Stimulated activated CD4-positive, alpha-beta T cell treated with anti-CD3 and anti-CD28 coated beads, Interleukin-2, amount 100 ng/mL, for 48 hours (primary cell): ENCODE data around the gene AMPD2.
A peak's percentile ranks its signal among the peaks of the same experiment; 100 is the strongest.

Experiments used
- DNase-seq, 2 donors: peaks; one replicate each; pipeline ENCODE4 v3.0.0-alpha.2; 2020

AMPD2 gene

DNA sequence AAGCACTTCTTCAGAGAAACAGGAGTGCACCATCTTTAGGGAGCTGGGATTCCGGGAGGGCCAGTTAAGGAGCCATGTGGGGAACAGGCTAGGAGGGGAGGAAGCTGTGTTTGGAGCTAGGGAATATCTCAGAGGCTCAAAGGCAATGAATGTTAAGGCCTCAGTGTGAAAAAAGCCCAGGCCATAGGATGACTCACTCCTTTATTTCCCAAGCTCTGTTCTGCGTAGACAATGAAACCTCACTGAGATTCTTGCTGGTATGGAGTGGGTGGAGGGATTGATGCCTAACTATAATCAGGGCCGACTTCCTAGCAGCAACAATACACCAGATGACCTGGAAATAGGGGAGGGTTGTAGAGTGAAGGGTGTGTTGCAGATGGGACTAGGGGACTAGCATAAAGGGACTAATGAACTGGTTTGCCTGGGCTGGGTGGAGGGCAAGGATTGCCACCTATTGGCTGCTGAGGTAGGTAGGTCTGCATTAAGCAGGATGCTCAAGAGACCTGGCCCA, 2.3 kb upstream of the AMPD2 start:
- DNase-seq, result no peak

DNA sequence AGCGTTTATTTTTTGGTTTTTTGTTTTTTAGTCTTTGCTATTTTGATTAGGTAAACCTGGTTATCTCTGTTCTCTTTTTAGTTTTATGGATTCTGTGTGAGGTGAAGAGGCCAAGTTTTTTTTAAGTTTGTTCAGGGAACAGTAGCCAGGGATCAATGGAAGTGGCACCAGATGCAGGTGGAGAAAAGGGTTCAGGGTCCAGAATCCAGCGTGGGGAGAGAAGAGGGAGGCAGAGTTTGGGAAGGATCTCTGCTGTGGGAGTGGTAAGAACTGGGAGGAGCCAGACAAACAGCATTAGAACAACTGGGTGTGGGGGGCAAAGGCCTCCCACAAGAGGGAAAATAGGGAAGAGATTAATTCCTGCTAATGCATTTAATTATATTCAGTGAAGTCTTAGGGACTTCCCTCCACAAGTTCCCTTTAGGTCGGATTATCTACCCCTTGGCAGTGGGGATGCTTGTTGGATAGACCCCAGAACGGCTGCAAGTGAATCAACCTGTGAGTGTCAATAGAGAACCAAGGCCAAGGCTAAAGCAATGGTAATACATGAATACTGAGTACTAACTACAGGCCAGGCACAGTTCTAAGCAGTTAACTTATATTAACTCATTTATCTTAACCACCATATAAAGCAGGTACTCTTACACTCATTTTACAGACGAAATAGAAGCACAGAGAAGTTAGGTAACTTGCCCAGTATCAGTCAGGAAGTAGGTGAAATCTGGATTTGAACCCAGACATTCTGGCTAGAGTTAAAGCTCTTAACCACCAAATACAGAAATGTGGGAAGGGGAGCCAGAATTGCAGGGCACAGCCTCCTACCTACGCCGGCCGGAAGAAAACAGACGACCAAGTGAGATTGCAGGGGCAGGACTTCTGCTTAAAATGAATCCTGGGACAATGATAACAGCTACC, 719 bp upstream of the AMPD2 start:
- no peak for DNase-seq

DNA sequence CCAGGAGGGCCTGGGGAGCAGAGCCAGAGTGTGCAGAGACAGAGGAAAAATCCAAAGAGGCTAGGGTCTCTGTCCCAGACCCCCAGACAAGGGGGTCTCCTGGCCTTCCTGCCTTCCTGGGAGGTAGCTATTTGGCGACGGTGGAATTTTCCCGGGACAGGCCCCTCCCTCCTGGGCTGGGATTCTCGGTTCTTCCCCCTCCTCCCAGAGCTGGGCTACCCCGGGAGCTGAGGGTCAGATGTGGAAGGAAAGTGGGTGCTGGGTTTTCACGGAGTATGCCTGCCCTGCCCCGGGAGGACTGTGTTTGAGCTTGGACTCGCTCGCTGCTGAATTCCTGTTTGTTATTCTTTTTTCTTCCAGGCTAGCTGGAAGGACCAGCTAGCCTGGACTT, 759 bp downstream of the AMPD2 start:
- DNase-seq, result no peak

DNA sequence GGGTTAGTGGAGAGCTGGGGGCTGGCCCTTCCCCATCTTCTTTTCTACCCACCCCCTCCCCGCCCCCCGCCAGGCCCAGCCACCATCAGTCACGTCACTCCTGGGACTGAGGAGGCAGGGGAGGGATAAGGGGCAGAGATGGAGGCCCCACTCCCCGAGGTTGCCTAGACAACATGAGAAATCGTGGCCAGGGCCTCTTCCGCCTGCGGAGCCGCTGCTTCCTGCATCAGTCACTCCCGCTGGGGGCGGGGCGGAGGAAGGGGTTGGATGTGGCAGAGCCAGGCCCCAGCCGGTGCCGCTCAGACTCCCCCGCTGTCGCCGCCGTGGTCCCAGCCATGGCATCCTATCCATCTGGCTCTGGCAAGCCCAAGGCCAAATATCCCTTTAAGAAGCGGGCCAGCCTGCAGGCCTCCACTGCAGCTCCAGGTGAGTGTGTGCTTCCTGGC, 1.2 kb downstream of the AMPD2 start:
- peak; percentile 94 to 97 for DNase-seq

DNA sequence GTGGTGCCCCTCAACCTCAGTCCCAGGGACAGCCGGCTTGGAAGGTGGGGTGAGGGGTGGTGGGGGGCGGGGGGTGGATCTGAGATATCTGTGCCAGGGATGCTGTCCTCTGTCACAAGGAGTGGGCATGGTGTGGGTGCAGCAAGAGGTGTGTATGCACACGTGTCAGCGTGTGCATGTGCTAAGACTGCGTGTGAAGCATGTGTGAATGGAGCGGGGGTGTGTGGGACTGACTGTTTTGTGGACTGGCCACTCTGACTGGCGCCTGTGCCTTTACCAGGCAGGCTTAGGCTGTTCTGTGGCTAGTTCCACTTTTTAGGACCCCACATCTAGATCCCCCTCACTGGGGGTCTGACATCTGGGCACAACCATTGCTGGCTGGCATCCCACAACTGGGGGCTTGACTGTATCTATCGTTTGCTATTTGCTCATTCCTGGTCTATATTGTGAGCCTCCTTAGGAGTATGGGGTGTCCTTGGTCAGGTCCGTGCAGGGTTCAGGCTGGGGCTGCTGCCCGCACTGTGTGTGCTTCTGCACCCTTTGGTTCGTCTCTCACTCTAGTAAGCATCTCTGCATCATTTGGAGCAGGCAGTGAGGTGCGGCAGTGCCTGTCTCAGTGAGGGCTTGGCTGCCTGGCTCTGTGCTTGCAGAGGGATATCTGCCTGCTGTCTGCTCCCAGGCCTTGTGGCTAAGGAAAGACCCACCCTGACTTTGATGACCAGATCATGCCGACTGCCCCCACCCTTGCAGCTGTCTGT, 1.9 kb downstream of the AMPD2 start:
- no peak for DNase-seq

DNA sequence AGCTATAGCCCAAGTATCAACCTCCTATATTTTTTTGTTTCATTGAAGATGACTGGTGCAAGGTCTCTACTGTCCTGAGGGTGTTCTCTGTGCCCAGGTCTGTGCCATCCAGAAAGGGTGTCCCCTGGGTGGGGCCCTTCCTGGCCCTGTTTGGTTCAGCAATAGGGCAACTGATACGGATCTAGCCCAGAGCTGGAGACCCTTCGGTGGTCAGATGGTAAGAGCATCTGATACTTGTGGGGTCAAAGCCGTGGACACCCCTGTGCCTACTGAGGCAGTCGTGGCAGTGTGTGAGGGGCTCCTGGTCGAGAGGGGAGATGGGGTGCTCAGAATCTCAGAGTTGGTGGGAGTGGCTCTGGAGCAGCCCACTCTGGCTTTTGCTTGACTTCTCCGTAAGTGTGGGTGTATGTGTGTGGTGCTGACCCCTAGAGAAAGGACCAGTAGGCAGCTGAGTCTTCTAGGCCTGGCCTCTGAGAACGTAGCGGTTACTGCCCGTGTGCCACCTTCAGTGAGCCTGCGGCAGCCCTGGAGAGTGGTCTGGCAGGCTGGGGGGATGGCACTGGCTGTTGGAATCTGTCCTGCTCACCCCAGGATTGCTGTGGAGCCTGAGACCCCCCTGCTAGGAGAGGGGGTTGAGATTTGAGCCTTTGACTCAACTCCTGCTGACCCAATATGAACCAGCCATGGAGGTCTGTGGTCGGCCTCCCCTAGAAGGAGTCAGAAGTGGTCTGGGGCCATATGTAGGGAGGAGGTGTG, 2.7 kb downstream of the AMPD2 start:
- DNase-seq, result no peak

DNA sequence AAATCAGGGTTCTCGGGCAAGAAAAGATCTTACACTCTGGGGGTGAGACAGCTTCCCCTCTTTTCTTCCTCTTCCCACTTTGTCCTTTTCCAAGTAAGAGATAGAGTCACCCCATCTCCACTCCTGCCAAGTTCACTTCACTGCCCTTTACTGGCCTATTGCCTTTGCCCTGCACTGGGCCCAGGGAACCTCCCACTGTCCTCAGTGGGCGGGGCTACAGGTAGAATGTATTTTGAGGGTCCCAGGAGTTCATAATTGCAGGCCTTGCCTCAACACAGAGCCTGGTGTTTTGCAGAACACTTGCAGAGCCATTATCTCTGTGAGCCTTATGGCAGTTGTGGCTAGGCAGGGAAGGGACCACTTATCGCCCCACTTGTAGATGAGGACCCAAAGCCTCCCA, 3.3 kb downstream of the AMPD2 start:
- DNase-seq, result no peak

DNA sequence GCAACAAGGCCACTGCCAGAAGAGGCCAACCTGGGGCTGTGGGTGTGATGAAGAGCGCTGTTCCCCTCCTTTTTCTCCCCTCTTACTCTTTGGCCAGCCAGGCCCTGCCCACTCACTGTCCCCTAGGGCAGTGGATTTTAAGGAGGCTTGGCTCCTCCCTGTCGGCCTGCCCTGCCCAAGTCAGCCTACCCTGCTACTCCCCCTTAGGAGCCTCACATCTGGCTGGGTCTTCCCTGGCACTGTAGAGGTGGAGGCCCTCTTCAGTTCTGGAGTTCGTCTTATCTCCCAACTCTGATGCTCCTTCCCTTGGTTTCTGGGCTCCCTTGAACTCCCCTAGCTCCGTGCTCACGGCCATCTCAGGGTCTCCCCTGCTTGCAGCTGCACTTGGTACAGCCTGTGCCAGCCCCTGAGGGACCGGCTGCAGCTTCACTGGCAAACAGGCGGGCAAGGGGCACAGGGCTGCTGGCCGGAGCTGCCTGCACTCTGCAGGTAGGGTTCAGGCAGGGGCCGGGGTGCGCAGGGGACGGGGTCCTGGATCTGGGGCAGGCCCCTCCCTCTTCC, 4.0 kb downstream of the AMPD2 start:
- no peak for DNase-seq

DNA sequence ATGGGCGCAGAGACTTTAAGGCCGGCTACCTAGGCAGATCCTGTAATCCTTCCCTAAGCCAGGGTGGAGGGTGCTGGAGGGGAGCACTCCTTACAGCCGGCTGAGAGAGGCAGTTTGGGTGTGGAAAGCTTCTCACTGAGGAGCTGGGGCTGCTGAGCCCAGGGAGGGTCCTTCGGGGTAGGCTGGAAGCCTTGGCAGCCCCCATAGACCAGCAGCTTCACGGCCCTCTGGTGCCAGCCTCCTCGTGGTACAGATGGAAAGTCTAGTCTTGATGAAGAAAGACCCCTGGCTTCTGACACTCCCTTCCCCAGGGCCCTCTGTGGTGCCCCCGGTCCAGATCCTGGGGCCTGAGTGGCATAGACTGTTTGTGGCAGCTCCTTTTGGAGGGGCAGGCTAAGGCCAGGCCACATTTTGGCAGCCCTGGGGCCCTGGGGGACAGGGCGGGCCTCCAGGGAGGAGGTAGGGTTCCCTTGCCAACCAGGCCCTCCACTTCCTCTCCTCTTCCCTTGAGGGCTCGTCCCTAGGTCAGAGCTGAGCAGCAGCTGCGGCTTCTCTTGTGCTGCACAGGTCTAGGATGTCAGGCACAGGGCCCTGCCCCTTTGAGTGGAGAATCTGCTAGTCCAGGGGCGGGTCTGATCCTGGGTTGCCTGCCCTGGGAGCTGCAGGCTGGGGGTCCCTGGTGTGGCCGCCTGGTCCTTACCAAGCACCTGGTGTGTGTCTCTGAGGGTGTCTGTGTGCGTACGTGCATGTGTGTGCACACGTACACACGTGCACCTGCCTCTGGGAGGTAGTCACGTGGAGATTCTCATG, 4.8 kb downstream of the AMPD2 start:
- no peak for DNase-seq

DNA sequence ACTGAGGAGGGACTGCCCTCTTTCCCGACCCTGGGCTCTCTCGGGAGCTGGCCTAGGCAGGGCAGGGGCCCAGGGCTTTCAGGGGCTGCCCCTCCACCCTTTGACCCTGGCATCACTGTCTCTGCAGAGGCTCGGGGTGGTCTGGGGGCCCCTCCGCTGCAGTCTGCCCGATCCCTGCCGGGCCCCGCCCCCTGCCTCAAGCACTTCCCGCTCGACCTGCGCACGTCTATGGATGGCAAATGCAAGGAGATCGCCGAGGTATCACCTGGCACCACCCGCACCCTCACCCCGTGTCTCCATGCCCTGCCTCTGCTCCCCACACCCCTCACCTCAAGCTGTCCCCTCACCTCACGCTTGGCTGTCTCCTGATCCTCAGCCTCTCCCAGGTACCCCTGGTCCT, 5.5 kb downstream of the AMPD2 start:
- DNase-seq, result no peak

DNA sequence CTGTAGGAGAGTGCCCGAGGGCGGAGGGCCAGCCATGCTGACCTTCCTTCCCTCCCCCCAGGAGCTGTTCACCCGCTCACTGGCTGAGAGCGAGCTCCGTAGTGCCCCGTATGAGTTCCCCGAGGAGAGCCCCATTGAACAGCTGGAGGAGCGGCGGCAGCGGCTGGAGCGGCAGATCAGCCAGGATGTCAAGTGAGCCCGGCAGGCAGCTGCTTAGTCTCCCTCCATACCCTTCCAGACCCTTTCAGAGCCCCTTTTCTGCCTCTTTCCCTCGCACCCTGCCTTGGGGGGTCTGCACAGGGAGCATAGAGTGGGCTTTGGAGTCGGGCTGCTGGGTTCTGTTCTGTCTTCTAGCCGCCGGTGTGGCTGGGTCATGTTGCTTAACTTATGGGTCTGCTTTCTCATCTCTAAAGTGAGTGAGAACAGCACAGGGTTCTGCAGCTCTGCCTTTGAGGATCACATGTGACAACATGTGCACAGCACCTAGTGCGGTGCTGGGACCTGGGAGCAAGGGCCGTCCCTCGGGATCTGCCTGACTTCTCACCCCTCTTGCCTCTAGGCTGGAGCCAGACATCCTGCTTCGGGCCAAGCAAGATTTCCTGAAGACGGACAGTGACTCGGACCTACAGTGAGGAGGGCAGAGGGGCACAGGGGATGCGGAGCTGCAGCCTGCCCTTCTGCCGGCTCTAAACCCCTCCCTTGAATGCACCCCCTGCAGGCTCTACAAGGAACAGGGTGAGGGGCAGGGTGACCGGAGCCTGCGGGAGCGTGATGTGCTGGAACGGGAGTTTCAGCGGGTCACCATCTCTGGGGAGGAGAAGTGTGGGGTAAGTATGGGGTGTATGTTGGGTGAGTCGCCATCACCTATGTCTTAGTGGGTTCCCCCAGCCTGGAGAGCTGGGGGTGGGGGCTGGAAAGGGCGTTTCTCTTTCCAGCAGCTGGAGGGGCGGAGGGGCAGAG, 6.2 kb downstream of the AMPD2 start:
- no peak for DNase-seq

DNA sequence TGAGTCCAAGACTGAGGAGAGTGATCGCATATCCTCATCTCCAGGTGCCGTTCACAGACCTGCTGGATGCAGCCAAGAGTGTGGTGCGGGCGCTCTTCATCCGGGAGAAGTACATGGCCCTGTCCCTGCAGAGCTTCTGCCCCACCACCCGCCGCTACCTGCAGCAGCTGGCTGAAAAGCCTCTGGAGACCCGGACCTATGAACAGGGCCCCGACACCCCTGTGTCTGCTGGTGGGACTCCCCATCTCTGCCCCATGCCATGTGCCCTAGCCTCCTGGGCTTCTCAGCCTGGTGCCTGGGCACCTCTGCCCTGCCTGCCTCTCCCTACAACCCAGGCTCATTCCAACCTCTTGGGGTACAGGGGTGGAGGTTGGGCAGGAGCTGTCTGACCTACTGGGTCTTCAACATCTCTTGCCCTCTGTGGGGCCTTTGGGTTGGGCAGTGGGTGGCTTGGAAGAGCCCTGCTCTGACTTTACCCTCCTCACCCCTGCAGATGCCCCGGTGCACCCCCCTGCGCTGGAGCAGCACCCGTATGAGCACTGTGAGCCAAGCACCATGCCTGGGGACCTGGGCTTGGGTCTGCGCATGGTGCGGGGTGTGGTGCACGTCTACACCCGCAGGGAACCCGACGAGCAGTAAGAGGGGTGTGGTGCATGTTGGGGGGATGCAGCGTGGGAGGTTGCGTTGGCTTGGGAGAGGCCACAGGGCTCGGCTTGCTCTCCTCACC, 7.2 kb downstream of the AMPD2 start:
- DNase-seq, result no peak

DNA sequence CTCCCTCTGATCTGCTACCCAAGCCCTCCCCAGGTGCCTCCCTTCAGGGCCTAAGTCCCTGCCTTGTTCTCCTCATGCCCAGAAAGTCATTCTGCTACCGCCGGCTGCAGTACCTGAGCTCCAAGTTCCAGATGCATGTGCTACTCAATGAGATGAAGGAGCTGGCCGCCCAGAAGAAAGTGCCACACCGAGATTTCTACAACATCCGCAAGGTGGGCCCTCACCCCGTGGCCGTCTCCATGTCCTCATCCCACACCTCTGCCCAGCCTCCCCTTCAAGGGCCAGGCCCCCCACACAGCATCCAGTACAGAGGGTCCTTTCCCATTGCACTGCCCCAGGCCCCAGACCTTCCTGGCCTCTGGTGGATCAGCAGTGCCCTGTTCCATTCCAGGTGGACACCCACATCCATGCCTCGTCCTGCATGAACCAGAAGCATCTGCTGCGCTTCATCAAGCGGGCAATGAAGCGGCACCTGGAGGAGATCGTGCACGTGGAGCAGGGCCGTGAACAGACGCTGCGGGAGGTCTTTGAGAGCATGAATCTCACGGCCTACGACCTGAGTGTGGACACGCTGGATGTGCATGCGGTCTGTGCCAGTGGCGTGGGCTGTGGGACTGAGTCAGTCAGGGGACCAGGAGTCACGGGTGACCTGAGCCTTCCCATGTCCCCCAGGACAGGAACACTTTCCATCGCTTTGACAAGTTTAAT, 8.2 kb downstream of the AMPD2 start:
- DNase-seq, result no peak

DNA sequence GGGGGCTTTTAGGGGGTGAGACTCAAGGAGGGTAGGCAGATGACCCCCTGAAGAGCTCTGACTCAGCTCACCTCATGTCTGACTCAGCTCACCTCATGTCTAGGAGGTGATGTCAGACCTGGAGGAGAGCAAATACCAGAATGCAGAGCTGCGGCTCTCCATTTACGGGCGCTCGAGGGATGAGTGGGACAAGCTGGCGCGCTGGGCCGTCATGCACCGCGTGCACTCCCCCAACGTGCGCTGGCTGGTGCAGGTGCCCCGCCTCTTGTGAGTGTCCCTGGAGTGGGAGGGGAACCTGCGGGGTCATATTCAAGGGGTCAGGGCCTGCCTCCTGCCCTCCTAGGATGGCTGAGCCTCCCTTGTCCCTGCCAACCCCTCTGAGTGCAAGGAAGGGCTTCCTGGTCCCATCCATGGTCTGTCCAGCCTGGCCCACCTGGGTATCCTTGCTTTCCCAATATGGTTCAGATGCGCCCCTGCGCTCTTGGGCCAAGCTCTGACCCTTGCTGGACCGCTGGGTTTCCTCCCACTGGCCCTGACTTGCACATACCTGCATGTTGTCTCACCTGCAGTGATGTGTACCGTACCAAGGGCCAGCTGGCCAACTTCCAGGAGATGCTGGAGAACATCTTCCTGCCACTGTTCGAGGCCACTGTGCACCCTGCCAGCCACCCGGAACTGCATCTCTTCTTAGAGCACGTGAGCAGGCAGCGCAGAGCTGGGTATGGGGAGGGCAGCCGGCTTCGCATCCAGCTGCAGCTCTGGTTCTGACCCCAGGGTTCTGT, 9.1 kb downstream of the AMPD2 start:
- DNase-seq, result no peak

DNA sequence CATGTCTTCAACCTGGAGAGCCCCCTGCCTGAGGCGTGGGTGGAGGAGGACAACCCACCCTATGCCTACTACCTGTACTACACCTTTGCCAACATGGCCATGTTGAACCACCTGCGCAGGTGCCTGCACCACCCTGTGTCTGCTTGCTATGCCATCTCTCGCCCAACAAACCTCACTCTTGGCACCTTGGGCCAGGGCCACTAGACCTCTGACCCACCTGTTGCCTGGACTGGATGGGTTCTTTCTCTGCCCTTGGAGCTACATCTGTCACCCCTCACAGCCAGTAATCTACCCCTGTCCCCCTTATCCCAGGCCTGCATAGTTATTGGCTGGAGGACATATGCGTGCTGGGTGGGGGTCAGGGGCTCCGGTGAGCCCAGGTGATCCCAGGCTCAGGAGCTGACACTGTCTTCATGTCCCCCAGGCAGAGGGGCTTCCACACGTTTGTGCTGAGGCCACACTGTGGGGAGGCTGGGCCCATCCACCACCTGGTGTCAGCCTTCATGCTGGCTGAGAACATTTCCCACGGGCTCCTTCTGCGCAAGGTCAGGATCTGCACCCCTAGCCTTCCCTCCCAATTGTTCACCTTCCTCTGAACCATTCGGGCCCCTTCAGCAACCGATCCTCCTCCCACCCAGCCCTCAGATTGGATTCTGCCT, 9.9 kb downstream of the AMPD2 start:
- DNase-seq, result no peak

DNA sequence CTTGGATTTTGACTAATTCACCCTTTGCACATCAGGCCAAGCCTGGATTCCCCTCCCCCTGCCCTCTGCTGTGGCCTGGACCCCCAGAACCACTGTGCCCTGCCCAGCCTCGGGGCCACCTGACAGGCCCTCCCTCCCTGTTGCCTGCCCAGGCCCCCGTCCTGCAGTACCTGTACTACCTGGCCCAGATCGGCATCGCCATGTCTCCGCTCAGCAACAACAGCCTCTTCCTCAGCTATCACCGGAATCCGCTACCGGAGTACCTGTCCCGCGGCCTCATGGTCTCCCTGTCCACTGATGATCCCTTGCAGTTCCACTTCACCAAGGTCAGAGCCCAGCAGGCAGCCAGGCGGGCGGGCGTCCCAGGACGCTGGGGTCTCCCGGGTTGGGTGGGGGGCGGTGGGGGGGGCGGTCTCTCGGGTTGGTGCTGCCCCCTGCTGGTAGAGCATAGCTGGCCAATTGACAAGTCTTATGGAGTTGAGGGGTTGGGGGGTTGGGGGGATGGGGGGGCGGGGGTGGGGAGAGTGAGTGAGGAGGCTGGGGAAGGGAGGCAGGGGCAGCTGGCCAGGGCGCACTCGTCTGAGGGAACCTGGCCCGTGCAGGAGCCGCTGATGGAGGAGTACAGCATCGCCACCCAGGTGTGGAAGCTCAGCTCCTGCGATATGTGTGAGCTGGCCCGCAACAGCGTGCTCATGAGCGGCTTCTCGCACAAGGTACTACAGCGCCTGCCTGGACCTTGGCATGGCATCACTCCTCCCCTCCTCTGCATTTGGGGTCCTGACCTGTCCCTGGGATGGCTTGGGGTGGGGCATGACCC, 10.7 kb downstream of the AMPD2 start:
- DNase-seq, result peak in 1 of 2 donors; percentile 37

DNA sequence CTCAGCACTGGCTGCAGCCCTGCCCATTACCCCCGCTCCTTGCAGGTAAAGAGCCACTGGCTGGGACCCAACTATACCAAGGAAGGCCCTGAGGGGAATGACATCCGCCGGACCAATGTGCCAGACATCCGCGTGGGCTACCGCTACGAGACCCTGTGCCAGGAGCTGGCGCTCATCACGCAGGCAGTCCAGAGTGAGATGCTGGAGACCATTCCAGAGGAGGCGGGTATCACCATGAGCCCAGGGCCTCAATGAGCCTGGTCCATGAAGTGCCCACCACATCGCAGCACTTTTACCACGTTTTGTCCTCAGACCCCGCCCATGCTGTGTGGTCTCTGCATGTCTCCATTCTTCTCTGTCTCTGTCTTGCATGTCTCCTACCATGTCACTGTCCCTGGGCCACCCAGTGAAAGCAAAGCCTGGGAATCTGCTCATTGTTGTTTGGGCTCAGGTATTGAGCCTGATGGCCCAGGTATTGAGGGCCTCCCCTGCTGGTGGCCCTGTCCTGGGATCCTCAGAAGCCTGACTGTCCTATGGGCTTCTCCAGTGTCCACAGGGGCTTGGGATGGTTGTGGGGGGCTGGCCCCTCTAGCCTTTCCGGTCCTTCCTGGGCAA, 11.4 kb downstream of the AMPD2 start:
- DNase-seq, result no peak
